GM18907 (cell line): Measurements from ENCODE around the gene TCN2.
"Not testable (repeated sequence)": the region's sequence is repeated elsewhere in the genome, so short reads cannot be mapped to it uniquely, and the experiment has no call there.

Source experiments
- ATAC-seq: cut with Tn5 transposase; IDR thresholded peaks from one replicate; pipeline ENCODE4 v1.9.1; 2021; ENCODE audit warnings: mild to moderate bottlenecking, moderate library complexity; ENCODE audit not compliant: unreplicated experiment

The TCN2 gene

DNA sequence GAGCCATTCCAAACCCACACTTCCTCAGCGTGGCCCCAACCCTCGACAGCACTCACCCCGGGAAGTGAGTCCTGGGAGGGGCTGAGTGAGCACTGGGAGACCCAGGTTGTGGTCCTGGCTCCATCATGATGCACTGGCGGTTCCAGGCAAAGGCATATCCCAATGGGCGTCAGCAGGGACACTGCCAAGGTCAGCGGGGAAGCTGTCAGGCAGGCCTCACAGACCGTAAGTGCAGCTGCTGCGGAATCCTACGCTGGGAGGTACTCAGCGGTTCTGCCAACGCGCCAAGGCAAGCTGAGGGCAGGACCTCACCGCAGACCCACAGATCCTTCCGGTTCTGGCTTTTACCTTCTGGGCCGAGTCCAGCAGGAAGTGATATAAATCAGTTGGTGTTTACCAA is 31.1 kb upstream of the TCN2 start:
- no peak for ATAC-seq

- no peak for ATAC-seq
Observed at GRCh38 chr22:30578481-30578880, 28.5 kb upstream of the TCN2 start.

DNA sequence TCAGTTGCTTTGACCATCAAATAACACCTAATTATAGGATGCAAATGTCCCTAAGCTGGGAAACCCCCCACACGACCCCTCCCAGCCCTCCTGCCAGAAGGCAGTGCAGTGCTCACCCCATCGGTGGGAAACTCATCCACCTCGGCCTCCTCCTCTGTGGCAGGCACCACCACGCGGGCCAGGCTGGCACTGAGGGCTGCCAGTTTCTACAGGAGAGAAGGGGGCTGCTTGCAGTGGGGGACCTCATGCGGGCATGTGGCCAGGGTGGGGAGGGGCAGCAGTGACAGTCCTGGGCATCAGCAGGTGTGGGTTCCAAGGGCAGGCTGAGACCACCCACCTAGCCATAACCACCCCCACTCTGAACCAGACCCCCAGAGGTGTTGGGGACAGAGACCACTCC is 26.1 kb upstream of the TCN2 start:
- no peak for ATAC-seq

DNA sequence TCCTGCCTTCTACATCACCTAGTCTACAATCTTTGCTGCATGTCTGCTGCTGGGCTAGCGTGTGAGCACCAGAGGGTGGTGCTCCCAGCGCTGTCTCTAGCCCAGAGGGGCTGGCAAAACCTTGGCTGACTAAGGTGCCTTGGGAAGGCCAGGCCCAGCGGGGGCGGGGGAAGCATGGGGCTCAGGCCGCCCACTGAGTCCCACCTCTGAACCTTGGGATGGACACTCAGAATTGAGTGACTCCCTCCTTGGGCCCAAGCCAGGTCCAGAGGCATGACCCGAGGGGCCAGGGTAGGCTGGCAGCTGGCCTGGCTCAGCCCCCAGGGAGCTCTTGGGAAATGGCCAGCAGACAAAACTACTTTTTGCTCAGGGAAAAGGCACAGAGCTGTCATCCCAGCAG is 24.9 kb upstream of the TCN2 start:
- ATAC-seq = no peak

- no peak for ATAC-seq
Observed at GRCh38 chr22:30582788-30583545, 24.0 kb upstream of the TCN2 start.

DNA sequence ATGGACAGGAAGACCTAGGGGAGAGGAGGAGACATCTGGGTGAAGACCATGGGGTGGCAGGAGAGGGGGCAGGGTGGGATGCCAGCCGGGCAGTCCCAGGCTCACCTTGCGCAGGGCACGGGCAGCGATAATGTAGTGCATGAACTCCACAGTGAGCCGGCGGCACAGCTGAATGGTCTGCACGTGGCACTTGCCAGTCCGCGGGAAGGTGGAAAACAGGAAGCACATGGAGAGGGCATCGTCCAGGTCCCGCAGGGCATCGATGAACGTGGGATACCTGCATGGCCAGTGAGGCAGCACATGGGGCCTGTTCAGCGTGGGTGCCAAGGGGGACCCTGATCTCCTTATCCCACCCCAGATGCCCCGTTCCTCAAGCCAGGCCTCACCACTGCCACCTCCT is 22.5 kb upstream of the TCN2 start:
- no peak for ATAC-seq

DNA sequence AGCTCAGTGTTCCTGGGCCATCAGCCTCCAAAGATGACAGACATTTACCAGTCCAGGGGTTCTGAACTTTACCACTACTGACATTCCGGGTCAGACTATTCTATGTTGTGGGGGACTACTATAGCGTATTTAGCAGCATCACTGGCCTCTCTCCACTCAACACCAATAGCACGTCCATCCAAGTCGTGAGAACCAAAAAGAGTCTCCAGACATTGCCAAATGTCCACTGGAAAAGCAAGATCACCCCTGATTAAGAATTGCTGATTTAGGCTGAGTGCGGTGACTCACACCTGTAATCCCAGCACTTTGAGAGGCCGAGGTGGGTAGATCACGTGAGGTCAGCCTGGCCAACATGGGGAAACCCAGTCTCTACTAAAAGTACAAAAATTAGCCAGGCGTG is 20.6 kb upstream of the TCN2 start:
- no peak for ATAC-seq

GRCh38 chr22:30591191-30591587 is 15.8 kb upstream of the TCN2 start:
- no peak for ATAC-seq

- peak; percentile 92 for ATAC-seq
Observed at GRCh38 chr22:30591588-30592359, 15.2 kb upstream of the TCN2 start, which contains the start of gene PES1. PES1 (minus strand) TSS chr22:30591910; CDS start chr22:30591833, 77 bp downstream.

GRCh38 chr22:30592360-30592713 is 14.6 kb upstream of the TCN2 start:
- ATAC-seq = not testable (repeated sequence)

- ATAC-seq = no peak
Observed at GRCh38 chr22:30596199-30596598, 10.8 kb upstream of the TCN2 start.

DNA sequence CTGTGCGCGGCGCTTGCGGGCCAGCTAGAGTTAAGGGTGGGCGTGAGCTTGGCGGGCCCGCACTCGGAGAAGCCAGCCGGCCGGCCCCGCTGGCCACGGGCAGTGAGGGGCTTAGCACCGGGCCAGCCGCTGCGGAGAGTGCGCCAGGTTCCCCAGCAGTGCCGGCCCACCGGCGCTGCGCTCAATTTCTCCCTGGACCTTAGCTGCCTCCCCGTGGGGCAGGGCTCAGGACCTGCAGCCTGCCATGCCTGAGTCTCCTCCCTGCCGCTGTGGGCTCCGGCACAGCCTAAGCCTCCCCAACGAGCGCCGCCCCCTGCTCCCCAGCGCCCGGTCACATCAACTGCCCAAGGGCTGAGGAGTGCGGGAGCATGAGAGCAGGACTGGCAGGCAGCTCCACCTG is 10.1 kb upstream of the TCN2 start:
- ATAC-seq = no peak

- no peak for ATAC-seq
Observed at GRCh38 chr22:30598986-30599385, 8.0 kb upstream of the TCN2 start.

- no peak for ATAC-seq
Observed at GRCh38 chr22:30600921-30601320, 6.1 kb upstream of the TCN2 start.

- no peak for ATAC-seq
Observed at GRCh38 chr22:30601464-30601863, 5.5 kb upstream of the TCN2 start.

- ATAC-seq = no peak
Observed at GRCh38 chr22:30602049-30602448, 4.9 kb upstream of the TCN2 start.

DNA sequence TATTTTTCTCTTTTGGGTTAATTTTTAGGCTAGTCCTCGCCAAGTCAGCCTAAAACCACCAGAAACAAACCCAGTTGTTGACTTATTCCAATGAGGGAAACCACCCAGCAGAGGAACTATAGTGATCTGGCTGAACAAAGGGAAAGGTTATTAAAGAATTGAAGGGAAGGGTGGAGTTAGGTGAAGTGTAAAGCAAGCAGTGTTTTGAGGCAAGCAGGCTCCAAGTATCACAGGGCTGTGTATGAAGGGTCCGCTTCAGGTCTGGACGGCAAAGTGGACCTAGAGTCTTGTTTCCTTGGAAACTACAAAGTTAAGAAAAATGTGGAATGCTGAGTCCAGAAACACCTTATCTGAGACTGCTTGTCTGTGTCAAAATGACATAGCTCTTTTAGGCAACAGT is 3.2 kb upstream of the TCN2 start:
- no peak for ATAC-seq

- ATAC-seq = no peak
Observed at GRCh38 chr22:30604723-30605122, 2.3 kb upstream of the TCN2 start.

GRCh38 chr22:30605449-30606110 is 1.4 kb upstream of the TCN2 start:
- ATAC-seq = no peak

GRCh38 chr22:30607300-30607930 is 441 bp downstream of the TCN2 start:
- ATAC-seq = no peak

- ATAC-seq = no peak
Observed at GRCh38 chr22:30607939-30608338, 965 bp downstream of the TCN2 start.
